Keratinocyte (primary cell): Measurements from ENCODE around the gene SERINC5. TPM values are rescaled to one million over a fixed set of nuclear protein-coding genes. Genes with fewer than 3 reads are reported as not detected.
"Not testable (repeated sequence)": the region's sequence is repeated elsewhere in the genome, so short reads cannot be mapped to it uniquely, and the experiment has no call there.

Experiments
- DNase-seq: peaks from one replicate; pipeline ENCODE4 v3.0.0-alpha.2; 2011; ENCODE audit warnings: low read depth, missing footprints, low spot score
- FAIRE-seq: peaks from 2 replicates; lab custom pipeline; 2011; peaks lifted over from hg19 to GRCh38; lab: Jason Lieb, UNC
- H2AFZ ChIP-seq: 2 replicates; pipeline ENCODE4 v1.6.0; 2012; ENCODE audit warnings: low read length, control low read depth, inconsistent platforms; ENCODE audit not compliant: control insufficient read depth
- H3K27ac ChIP-seq: 2 replicates; pipeline ENCODE4 v1.5.1; 2011; ENCODE audit warnings: low read length; ENCODE audit not compliant: control insufficient read depth, insufficient read depth
- H3K27me3 ChIP-seq: 3 replicates; pipeline ENCODE4 v1.6.0; 2011; ENCODE audit warnings: low read length; ENCODE audit not compliant: control insufficient read depth, insufficient read depth; ENCODE audit errors: extremely low read depth
- H3K36me3 ChIP-seq, 2 experiments: 2 replicates in 1 of 2; 3 replicates in 1 of 2; pipeline ENCODE4 v1.5.1; 2011; ENCODE audit warnings: low read length in 2 of 2, mild to moderate bottlenecking in 1 of 2; ENCODE audit not compliant: control insufficient read depth in 2 of 2, insufficient read depth in 2 of 2; ENCODE audit errors: extremely low read depth in 1 of 2
- H3K4me1 ChIP-seq: 3 replicates; pipeline ENCODE4 v1.5.1; 2011; ENCODE audit warnings: low read length; ENCODE audit not compliant: control insufficient read depth, insufficient read depth; ENCODE audit errors: extremely low read depth
- H3K4me2 ChIP-seq: 3 replicates; pipeline ENCODE4 v1.6.0; 2011; ENCODE audit warnings: low read depth, low read length; ENCODE audit not compliant: control insufficient read depth, insufficient read depth; ENCODE audit errors: extremely low read depth
- H3K4me3 ChIP-seq, 3 experiments: fragments of 200-600 bp in 1 of 3; sonication (generic) in 1 of 3; 2 replicates in 2 of 3; 3 replicates in 1 of 3; pipeline ENCODE4 v1.5.1; 2011 to 2016; ENCODE audit warnings: low read length in 3 of 3, mild to moderate bottlenecking in 3 of 3, control low read depth in 2 of 3, inconsistent platforms in 1 of 3, low read depth in 1 of 3, mixed read lengths in 1 of 3, mixed run types in 1 of 3, moderate library complexity in 1 of 3; ENCODE audit not compliant: control insufficient read depth in 2 of 3, insufficient read depth in 2 of 3; ENCODE audit errors: extremely low read depth in 1 of 3
- H3K79me2 ChIP-seq: 2 replicates; pipeline ENCODE4 v1.6.0; 2012; ENCODE audit warnings: low read length; ENCODE audit not compliant: control insufficient read depth, insufficient read depth
- H3K9ac ChIP-seq: 3 replicates; pipeline ENCODE4 v1.6.0; 2011; ENCODE audit warnings: low read length; ENCODE audit not compliant: control insufficient read depth, insufficient read depth; ENCODE audit errors: extremely low read depth
- H3K9me1 ChIP-seq: 3 replicates; pipeline ENCODE4 v1.6.0; 2011; ENCODE audit warnings: low read length; ENCODE audit not compliant: control insufficient read depth, insufficient read depth; ENCODE audit errors: extremely low read depth
- H3K9me3 ChIP-seq: 2 replicates; pipeline ENCODE4 v1.5.1; 2012; ENCODE audit warnings: low read depth, low read length; ENCODE audit not compliant: control insufficient read depth
- H4K20me1 ChIP-seq: 3 replicates; pipeline ENCODE4 v1.6.0; 2011; ENCODE audit warnings: low read length; ENCODE audit not compliant: control insufficient read depth, insufficient read depth; ENCODE audit errors: extremely low read depth
- EZH2 ChIP-seq: IDR thresholded peaks from one replicate; pipeline ENCODE4 v1.6.1; 2012; ENCODE audit warnings: inconsistent platforms, mild to moderate bottlenecking, low read length, moderate library complexity
- dilution Hi-C: fragments of 300-500 bp; cut with MboI; formaldehyde crosslinking; loops from one replicate; pipeline ENCODE4 v1.7.0; 2020; ENCODE audit warnings: low sequenced_read_pairs; ENCODE audit not compliant: extremely low pct_ligation_motif_present
- polyA plus RNA-seq, 5 experiments: library from polyadenylated mRNA; depleted of rRNA in 3 of 5; stranded (reverse) in 3 of 5; stranded (forward) in 1 of 5; unstranded in 1 of 5; fragments of >200 nt; gene quantifications; 1 replicate in 1 of 5; 2 replicates in 3 of 5; 3 replicates in 1 of 5; pipeline versions ENCODE4 v1.2.1 to v1.2.3, GENCODE V29; 2011 to 2012; ENCODE audit warnings: missing spikeins in 2 of 5, low read depth in 1 of 5, low replicate concordance in 1 of 5
- TF ChIP-seq, protein P1 (sequence below), 3 experiments: IDR thresholded peaks in 1 of 3; conservative IDR thresholded peaks in 1 of 3; optimal IDR thresholded peaks in 1 of 3; 2 replicates in 2 of 3; 3 replicates in 1 of 3; pipeline versions ENCODE3 to v1.5.1; 2011; ENCODE audit warnings: low read length in 3 of 3, mild to moderate bottlenecking in 3 of 3, moderate library complexity in 2 of 3, control low read depth in 1 of 3, inconsistent platforms in 1 of 3; ENCODE audit not compliant: insufficient read depth in 2 of 3; ENCODE audit errors: extremely low read depth in 1 of 3

SERINC5 gene
- polyA plus RNA-seq, 1 donor (not counting 4 experiments of a cell fraction or from before 2014, with no cell fraction given), result 20.0 TPM

DNA sequence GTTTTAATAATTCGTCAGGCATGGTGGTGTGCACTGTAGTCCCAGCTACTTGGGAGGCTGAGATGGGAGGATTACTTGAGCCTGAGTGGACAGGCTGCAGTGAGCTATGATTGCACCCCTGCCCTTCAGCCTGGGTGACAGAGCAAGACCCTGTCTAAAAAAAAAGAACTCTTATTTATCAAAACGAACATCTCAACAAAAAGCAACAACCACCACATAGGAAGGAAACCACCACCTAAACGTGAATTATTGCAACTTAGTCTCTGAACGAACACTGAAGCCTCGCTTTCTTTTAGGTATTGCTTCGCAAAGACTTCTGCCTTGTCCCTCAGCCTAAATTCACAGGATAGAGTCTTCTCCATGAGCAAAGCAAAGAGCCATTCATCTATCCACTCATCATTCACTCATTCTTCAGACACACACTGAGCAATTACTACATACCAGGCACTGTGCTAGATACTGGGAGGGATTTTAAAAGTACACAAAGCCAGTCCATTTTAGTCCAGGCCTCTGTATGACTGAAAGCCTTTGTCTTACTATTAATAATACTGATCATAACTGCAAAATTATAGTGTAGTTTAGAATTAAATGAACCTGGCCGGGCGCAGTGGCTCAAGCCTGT, 163.3 kb downstream of the SERINC5 start:
- Histone ChIP-seq H3K79me2 (no peaks in the 10 kb centered on the region), H2AFZ (no peak overlapping the region), H3K4me1 (no peaks in the 10 kb centered on the region), H3K36me3 (no peaks in the 10 kb centered on the region), H3K9ac (no peak overlapping the region), H3K9me1 (no peaks in the 10 kb centered on the region), H3K4me3 (no peak overlapping the region), H3K27me3 (no peaks in the 10 kb centered on the region), H4K20me1 (no peaks in the 10 kb centered on the region), H3K9me3 (no peaks in the 10 kb centered on the region), H3K27ac (no peak overlapping the region), H3K4me2 (no peak overlapping the region)
- dilution Hi-C loops, result no loop called here
- DNase-seq (no peak), FAIRE-seq (no peak)
- TF ChIP-seq EZH2, result no peak
- TF ChIP-seq, protein P1, sequence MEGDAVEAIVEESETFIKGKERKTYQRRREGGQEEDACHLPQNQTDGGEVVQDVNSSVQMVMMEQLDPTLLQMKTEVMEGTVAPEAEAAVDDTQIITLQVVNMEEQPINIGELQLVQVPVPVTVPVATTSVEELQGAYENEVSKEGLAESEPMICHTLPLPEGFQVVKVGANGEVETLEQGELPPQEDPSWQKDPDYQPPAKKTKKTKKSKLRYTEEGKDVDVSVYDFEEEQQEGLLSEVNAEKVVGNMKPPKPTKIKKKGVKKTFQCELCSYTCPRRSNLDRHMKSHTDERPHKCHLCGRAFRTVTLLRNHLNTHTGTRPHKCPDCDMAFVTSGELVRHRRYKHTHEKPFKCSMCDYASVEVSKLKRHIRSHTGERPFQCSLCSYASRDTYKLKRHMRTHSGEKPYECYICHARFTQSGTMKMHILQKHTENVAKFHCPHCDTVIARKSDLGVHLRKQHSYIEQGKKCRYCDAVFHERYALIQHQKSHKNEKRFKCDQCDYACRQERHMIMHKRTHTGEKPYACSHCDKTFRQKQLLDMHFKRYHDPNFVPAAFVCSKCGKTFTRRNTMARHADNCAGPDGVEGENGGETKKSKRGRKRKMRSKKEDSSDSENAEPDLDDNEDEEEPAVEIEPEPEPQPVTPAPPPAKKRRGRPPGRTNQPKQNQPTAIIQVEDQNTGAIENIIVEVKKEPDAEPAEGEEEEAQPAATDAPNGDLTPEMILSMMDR (optimal IDR thresholded peaks at IDR 0.05 in 1 of 3, IDR thresholded peaks at IDR 0.05 in 1 of 3, conservative IDR thresholded peaks at IDR 0.05 in 1 of 3; ENCODE audit: extremely low read depth in 1 of 3, insufficient read depth in 2 of 3, low read length in 3 of 3), result no peak

DNA sequence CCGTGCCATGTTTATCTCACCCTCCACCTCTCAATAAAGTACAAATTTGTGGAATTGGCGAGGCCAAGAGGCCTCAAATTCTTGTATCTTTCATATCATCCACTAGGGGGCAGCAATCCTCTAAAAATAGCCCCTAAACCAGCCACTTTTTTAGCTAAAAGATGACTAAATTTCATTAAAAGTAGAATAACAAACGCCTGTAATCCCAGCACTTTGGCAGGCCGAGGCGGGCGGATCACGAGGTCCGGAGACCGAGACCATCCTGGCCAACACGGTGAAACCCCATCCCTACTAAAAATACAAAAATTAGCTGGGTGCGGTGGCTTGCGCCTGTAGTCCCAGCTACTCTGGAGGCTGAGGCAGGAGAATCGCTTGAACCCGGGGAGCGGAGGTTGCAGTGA, 164.1 kb downstream of the SERINC5 start:
- H3K9ac ChIP-seq, H3K79me2 ChIP-seq, H3K36me3 ChIP-seq, H3K27ac ChIP-seq, H3K9me3 ChIP-seq, H3K4me1 ChIP-seq, H3K9me1 ChIP-seq, H3K27me3 ChIP-seq, H3K4me2 ChIP-seq, dilution Hi-C loops, H4K20me1 ChIP-seq, H2AFZ ChIP-seq, H3K4me3 ChIP-seq: not testable (repeated sequence)
- DNase-seq, result peak; percentile 2
- TF ChIP-seq, protein P1 (optimal IDR thresholded peaks at IDR 0.05 in 1 of 3, IDR thresholded peaks at IDR 0.05 in 1 of 3, conservative IDR thresholded peaks at IDR 0.05 in 1 of 3; ENCODE audit: extremely low read depth in 1 of 3, insufficient read depth in 2 of 3, low read length in 3 of 3), result peak; percentile 24 to 54 (median 39)
- peak; percentile 61 for FAIRE-seq
